ELF-1 (cell line): ENCODE measurements around the gene COP1.

ENCODE experiments used
- DNase-seq: peaks from one replicate; pipeline ENCODE4 v3.0.0-alpha.2; 2016; ENCODE audit warnings: low read depth, low spot score

COP1 gene

GRCh38 chr1:176199707-176200106 is 7.4 kb downstream of the COP1 start:
- DNase-seq = no peak

GRCh38 chr1:176198413-176198812 is 8.7 kb downstream of the COP1 start:
- no peak for DNase-seq

GRCh38 chr1:176196728-176197127 is 10.4 kb downstream of the COP1 start:
- DNase-seq = no peak

- DNase-seq = no peak
Measured at GRCh38 chr1:176195547-176195946, 11.5 kb downstream of the COP1 start.

- DNase-seq = no peak
Measured at GRCh38 chr1:176193663-176194062, 13.4 kb downstream of the COP1 start.

GRCh38 chr1:176193023-176193422 is 14.1 kb downstream of the COP1 start:
- DNase-seq = no peak

GRCh38 chr1:176188604-176189003 is 18.5 kb downstream of the COP1 start:
- DNase-seq = no peak

- no peak for DNase-seq
Measured at GRCh38 chr1:176187001-176187400, 20.1 kb downstream of the COP1 start.

- no peak for DNase-seq
Measured at GRCh38 chr1:176183618-176184017, 23.5 kb downstream of the COP1 start.

GRCh38 chr1:176178316-176178715 is 28.8 kb downstream of the COP1 start:
- DNase-seq = no peak

GRCh38 chr1:176177764-176178163 is 29.3 kb downstream of the COP1 start:
- DNase-seq = no peak

GRCh38 chr1:176174108-176174507 is 33.0 kb downstream of the COP1 start:
- DNase-seq = no peak

GRCh38 chr1:176172215-176172614 is 34.9 kb downstream of the COP1 start:
- no peak for DNase-seq

GRCh38 chr1:176167210-176167609 is 39.9 kb downstream of the COP1 start:
- no peak for DNase-seq

- DNase-seq = no peak
Measured at GRCh38 chr1:176165573-176165972, 41.5 kb downstream of the COP1 start.

GRCh38 chr1:176164014-176164678 is 42.9 kb downstream of the COP1 start:
- DNase-seq = no peak

- DNase-seq = no peak
Measured at GRCh38 chr1:176159993-176160392, 47.1 kb downstream of the COP1 start.

- DNase-seq = no peak
Measured at GRCh38 chr1:176157995-176158394, 49.1 kb downstream of the COP1 start.

GRCh38 chr1:176149939-176150807 is 56.9 kb downstream of the COP1 start:
- DNase-seq = no peak

GRCh38 chr1:176144526-176144925 is 62.6 kb downstream of the COP1 start:
- DNase-seq = no peak

GRCh38 chr1:176142973-176143372 is 64.1 kb downstream of the COP1 start:
- no peak for DNase-seq

- DNase-seq = no peak
Measured at GRCh38 chr1:176141449-176141848, 65.6 kb downstream of the COP1 start.

GRCh38 chr1:176136891-176137290 is 70.2 kb downstream of the COP1 start:
- DNase-seq = no peak
